HepG2 (cell line): ENCODE measurements around the gene ADAMTS4. TPM values are rescaled to one million over a fixed set of nuclear protein-coding genes. Genes with fewer than 3 reads are reported as not detected.

ENCODE experiments used
- ARHGAP35 ChIP-seq: sonication (generic); formaldehyde crosslinking; IDR thresholded peaks from 2 replicates; pipeline ENCODE4 v1.9.0; 2022; ENCODE audit warnings: mild to moderate bottlenecking, inconsistent platforms, moderate library complexity, missing genetic modification reagents, borderline replicate concordance
- ARNTL ChIP-seq: sonication (generic); formaldehyde crosslinking; IDR thresholded peaks from 2 replicates; pipeline ENCODE4 v1.4.0; 2020; ENCODE audit warnings: mild to moderate bottlenecking, missing genetic modification reagents
- DRAP1 ChIP-seq: IDR thresholded peaks from 2 replicates; pipeline ENCODE4 v1.6.1; 2016; ENCODE audit warnings: missing genetic modification reagents, missing compliant biosample characterization
- E2F1 ChIP-seq: sonication (generic); formaldehyde crosslinking; IDR thresholded peaks from 2 replicates; pipeline ENCODE4 v1.5.0; 2020; ENCODE audit warnings: missing genetic modification reagents
- GLMP ChIP-seq: sonication (generic); formaldehyde crosslinking; IDR thresholded peaks from 2 replicates; pipeline ENCODE4 v1.9.0; 2021; ENCODE audit warnings: missing genetic modification reagents, mild to moderate bottlenecking, borderline replicate concordance
- HNRNPL ChIP-seq: fragments of 200-400 bp; formaldehyde crosslinking; IDR thresholded peaks from 2 replicates; pipeline ENCODE4 v1.6.1; 2017; ENCODE audit warnings: mild to moderate bottlenecking, low read depth, low read length
- HNRNPLL ChIP-seq: fragments of 200-400 bp; formaldehyde crosslinking; IDR thresholded peaks from 2 replicates; pipeline ENCODE4 v1.6.1; 2017; ENCODE audit warnings: mild to moderate bottlenecking, low read depth, low read length; ENCODE audit not compliant: poor library complexity, severe bottlenecking
- PATZ1 ChIP-seq: sonication (generic); formaldehyde crosslinking; IDR thresholded peaks from 2 replicates; pipeline ENCODE4 v1.4.0; 2020; ENCODE audit warnings: missing genetic modification reagents
- SALL1 ChIP-seq: sonication (generic); formaldehyde crosslinking; IDR thresholded peaks from 2 replicates; pipeline ENCODE4 v1.8.0; 2022; ENCODE audit warnings: mild to moderate bottlenecking, missing genetic modification reagents
- SPEN ChIP-seq: sonication (generic); formaldehyde crosslinking; IDR thresholded peaks from 2 replicates; pipeline ENCODE4 v1.5.1; 2020; ENCODE audit warnings: low read depth, mild to moderate bottlenecking, missing genetic modification reagents
- SRY ChIP-seq: sonication (generic); formaldehyde crosslinking; IDR thresholded peaks from 2 replicates; pipeline ENCODE4 v1.8.0; 2022; ENCODE audit warnings: mild to moderate bottlenecking, missing genetic modification reagents
- ZFP37 ChIP-seq: sonication (generic); formaldehyde crosslinking; IDR thresholded peaks from 2 replicates; pipeline ENCODE4 v1.4.0; 2020; ENCODE audit warnings: missing genetic modification reagents, borderline replicate concordance
- ZNF160 ChIP-seq: sonication (generic); formaldehyde crosslinking; IDR thresholded peaks from 2 replicates; pipeline ENCODE4 v1.8.0; 2022; ENCODE audit warnings: mild to moderate bottlenecking, inconsistent platforms, missing genetic modification reagents
- ZNF281 ChIP-seq: sonication (generic); formaldehyde crosslinking; IDR thresholded peaks from 2 replicates; pipeline ENCODE4 v1.4.0; 2020; ENCODE audit warnings: missing genetic modification reagents, borderline replicate concordance
- ZNF607 ChIP-seq: sonication (generic); formaldehyde crosslinking; IDR thresholded peaks from 2 replicates; pipeline ENCODE4 v1.5.1; 2020; ENCODE audit warnings: missing genetic modification reagents, mild to moderate bottlenecking, borderline replicate concordance
- ZNF670 ChIP-seq: sonication (generic); formaldehyde crosslinking; IDR thresholded peaks from 2 replicates; pipeline ENCODE4 v1.8.0; 2022; ENCODE audit warnings: mild to moderate bottlenecking, missing genetic modification reagents, borderline replicate concordance
- ZNF777 ChIP-seq: sonication (generic); formaldehyde crosslinking; IDR thresholded peaks from 2 replicates; pipeline ENCODE4 v1.4.0; 2020; ENCODE audit warnings: missing genetic modification reagents
- ZNF780A ChIP-seq: sonication (generic); formaldehyde crosslinking; IDR thresholded peaks from 2 replicates; pipeline ENCODE4 v1.8.0; 2022; ENCODE audit warnings: mild to moderate bottlenecking, missing genetic modification reagents, moderate library complexity
- polyA plus RNA-seq, 8 experiments: library from polyadenylated mRNA; depleted of rRNA in 3 of 8; stranded (reverse) in 7 of 8; unstranded in 1 of 8; fragments of >200 nt; fragmentation: Illumina TruSeq in 4 of 8; extraction: Trizol in 4 of 8; gene quantifications; 2 replicates each; pipeline versions ENCODE4 v1.2.1 to v1.2.3, GENCODE V29; 2011 to 2016; ENCODE audit warnings: low read depth in 4 of 8, missing spikeins in 1 of 8, mixed read lengths in 1 of 8; ENCODE audit not compliant: insufficient read depth in 1 of 8
- total RNA-seq, 5 experiments: library from RNA; depleted of rRNA; stranded (reverse); fragments of >200 nt; fragmentation: Illumina TruSeq; extraction: Trizol; gene quantifications; 2 replicates each; pipeline ENCODE4 v1.2.3, GENCODE V29; 2016; ENCODE audit warnings: low read depth in 1 of 5

Gene ADAMTS4
- total and polyA plus RNA-seq, 2 of the 13 experiments (the other 11 are each of a cell fraction or from before 2014, with no cell fraction given), result 0.51 to 1.7 TPM

- TF ChIP-seq ZNF281 (CRISPR knock-in tag) (peak; percentile 21; the same call in 1 of the 2 replicates), SRY (CRISPR knock-in tag) (peak; percentile 23; the same call in 1 of the 2 replicates), DRAP1 (CRISPR knock-in tag) (peak; percentile 73), E2F1 (CRISPR knock-in tag) (peak; percentile 71; the same call in 1 of the 2 replicates), ZNF607 (CRISPR knock-in tag) (peak; percentile 66; the same call in 1 of the 2 replicates), ZFP37 (CRISPR knock-in tag) (peak; percentile 9; the same call in 1 of the 2 replicates), ZNF780A (CRISPR knock-in tag) (no peak), ARNTL (0 out of 2 replicates have a peak, but pooled peaks have one; percentile 20), GLMP (CRISPR knock-in tag) (no peak), SPEN (peak; percentile 87), SALL1 (CRISPR knock-in tag) (peak; percentile 64), ZNF670 (CRISPR knock-in tag) (peak; percentile 65; the same call in 1 of the 2 replicates), ARHGAP35 (CRISPR knock-in tag) (no peak), HNRNPLL (peak; percentile 55), HNRNPL (no peak), ZNF777 (CRISPR knock-in tag) (no peak), ZNF160 (0 out of 2 replicates have a peak, but pooled peaks have one; percentile 46), PATZ1 (0 out of 2 replicates have a peak, but pooled peaks have one; percentile 8)
These were observed 32.8 kb downstream of the ADAMTS4 start, which contains the start of gene PPOX (continued) for GRCh38 chr1:161165742-161166668.
